ENCODE measurements around the gene CABCOCO1.

- TF ChIP-seq CTCF (conservative IDR thresholded peaks at IDR 0.05): no peak
- no peak for TF ChIP-seq ZFX (IDR thresholded peaks at IDR 0.05)
Measured at GRCh38 chr10:61763778-61764177, 101.0 kb downstream of the CABCOCO1 start.
